Measurements from ENCODE around the gene AHCYL2. TPM values are rescaled to one million over a fixed set of nuclear protein-coding genes. Genes with fewer than 3 reads are reported as not detected.

The AHCYL2 gene
- total and polyA plus RNA-seq, 2 of the 8 experiments (the other 6 are each of a cell fraction or from before 2014, with no cell fraction given): 20.7 to 25.4 TPM

DNA sequence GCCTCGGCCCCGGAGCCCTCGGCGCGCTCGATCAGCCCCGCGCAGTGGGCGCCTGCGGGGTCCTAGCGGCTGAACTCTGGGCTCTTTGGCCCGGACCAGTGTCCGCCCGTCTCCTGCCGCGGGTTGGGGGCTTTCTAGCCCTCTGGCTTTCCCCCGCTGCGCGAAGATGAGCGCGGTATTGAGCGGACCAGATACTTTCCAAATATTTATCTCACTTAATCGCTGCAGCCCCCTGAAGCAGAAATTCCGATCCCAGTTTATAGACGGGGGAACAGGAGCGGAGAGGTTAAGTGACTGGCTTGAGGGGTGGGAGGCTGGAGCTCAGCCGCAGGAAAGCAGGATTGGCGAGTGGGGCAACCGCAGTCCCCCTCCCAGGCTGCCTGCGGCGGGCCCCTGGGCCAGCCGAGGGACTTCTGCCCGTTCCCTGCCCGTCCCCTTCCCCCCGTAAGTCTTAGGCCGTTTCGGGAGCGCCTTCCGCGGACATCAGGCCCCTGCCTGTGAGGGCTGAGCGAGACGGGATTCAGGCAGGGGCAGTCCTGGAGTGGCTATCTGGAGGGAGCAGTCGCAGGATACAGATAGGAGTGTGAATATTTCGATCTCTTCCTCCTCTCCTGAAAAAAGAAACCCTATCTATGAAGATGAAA, 210.0 kb downstream of the AHCYL2 start (continued):
- TF ChIP-seq, protein P1, sequence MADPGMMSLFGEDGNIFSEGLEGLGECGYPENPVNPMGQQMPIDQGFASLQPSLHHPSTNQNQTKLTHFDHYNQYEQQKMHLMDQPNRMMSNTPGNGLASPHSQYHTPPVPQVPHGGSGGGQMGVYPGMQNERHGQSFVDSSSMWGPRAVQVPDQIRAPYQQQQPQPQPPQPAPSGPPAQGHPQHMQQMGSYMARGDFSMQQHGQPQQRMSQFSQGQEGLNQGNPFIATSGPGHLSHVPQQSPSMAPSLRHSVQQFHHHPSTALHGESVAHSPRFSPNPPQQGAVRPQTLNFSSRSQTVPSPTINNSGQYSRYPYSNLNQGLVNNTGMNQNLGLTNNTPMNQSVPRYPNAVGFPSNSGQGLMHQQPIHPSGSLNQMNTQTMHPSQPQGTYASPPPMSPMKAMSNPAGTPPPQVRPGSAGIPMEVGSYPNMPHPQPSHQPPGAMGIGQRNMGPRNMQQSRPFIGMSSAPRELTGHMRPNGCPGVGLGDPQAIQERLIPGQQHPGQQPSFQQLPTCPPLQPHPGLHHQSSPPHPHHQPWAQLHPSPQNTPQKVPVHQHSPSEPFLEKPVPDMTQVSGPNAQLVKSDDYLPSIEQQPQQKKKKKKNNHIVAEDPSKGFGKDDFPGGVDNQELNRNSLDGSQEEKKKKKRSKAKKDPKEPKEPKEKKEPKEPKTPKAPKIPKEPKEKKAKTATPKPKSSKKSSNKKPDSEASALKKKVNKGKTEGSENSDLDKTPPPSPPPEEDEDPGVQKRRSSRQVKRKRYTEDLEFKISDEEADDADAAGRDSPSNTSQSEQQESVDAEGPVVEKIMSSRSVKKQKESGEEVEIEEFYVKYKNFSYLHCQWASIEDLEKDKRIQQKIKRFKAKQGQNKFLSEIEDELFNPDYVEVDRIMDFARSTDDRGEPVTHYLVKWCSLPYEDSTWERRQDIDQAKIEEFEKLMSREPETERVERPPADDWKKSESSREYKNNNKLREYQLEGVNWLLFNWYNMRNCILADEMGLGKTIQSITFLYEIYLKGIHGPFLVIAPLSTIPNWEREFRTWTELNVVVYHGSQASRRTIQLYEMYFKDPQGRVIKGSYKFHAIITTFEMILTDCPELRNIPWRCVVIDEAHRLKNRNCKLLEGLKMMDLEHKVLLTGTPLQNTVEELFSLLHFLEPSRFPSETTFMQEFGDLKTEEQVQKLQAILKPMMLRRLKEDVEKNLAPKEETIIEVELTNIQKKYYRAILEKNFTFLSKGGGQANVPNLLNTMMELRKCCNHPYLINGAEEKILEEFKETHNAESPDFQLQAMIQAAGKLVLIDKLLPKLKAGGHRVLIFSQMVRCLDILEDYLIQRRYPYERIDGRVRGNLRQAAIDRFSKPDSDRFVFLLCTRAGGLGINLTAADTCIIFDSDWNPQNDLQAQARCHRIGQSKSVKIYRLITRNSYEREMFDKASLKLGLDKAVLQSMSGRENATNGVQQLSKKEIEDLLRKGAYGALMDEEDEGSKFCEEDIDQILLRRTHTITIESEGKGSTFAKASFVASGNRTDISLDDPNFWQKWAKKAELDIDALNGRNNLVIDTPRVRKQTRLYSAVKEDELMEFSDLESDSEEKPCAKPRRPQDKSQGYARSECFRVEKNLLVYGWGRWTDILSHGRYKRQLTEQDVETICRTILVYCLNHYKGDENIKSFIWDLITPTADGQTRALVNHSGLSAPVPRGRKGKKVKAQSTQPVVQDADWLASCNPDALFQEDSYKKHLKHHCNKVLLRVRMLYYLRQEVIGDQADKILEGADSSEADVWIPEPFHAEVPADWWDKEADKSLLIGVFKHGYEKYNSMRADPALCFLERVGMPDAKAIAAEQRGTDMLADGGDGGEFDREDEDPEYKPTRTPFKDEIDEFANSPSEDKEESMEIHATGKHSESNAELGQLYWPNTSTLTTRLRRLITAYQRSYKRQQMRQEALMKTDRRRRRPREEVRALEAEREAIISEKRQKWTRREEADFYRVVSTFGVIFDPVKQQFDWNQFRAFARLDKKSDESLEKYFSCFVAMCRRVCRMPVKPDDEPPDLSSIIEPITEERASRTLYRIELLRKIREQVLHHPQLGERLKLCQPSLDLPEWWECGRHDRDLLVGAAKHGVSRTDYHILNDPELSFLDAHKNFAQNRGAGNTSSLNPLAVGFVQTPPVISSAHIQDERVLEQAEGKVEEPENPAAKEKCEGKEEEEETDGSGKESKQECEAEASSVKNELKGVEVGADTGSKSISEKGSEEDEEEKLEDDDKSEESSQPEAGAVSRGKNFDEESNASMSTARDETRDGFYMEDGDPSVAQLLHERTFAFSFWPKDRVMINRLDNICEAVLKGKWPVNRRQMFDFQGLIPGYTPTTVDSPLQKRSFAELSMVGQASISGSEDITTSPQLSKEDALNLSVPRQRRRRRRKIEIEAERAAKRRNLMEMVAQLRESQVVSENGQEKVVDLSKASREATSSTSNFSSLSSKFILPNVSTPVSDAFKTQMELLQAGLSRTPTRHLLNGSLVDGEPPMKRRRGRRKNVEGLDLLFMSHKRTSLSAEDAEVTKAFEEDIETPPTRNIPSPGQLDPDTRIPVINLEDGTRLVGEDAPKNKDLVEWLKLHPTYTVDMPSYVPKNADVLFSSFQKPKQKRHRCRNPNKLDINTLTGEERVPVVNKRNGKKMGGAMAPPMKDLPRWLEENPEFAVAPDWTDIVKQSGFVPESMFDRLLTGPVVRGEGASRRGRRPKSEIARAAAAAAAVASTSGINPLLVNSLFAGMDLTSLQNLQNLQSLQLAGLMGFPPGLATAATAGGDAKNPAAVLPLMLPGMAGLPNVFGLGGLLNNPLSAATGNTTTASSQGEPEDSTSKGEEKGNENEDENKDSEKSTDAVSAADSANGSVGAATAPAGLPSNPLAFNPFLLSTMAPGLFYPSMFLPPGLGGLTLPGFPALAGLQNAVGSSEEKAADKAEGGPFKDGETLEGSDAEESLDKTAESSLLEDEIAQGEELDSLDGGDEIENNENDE (IDR thresholded peaks at IDR 0.05; ENCODE audit: insufficient replicate concordance, low read length): no peak
- TF ChIP-seq NRF1 (IDR thresholded peaks at IDR 0.05; ENCODE audit: low read depth, low read length): no peak
- 0 out of 2 replicates have a peak, but pooled peaks have one; percentile 6 for TF ChIP-seq POLR2AphosphoS5 (IDR thresholded peaks at IDR 0.05; ENCODE audit: low read depth, low read length)
- peak in 1 of 2 experiments; percentile 53; a peak in 2 of 4 replicates for TF ChIP-seq HDAC2 (IDR thresholded peaks at IDR 0.05; ENCODE audit: borderline replicate concordance in 1 of 2, low read depth in 2 of 2, low read length in 2 of 2)
- TF ChIP-seq TBP (IDR thresholded peaks at IDR 0.05; ENCODE audit: low read depth, low read length): no peak
- no peak for TF ChIP-seq BCL11A (IDR thresholded peaks at IDR 0.05; ENCODE audit: low read depth in 2 of 2, low read length in 2 of 2)
- TF ChIP-seq RBBP5 (IDR thresholded peaks at IDR 0.05; ENCODE audit: borderline replicate concordance, low read depth, low read length): 0 out of 2 replicates have a peak, but pooled peaks have one; percentile 30
- TF ChIP-seq RNF2 (IDR thresholded peaks at IDR 0.05; ENCODE audit: borderline replicate concordance, low read depth, low read length, missing control alignments, poor library complexity, severe bottlenecking): no peak
- TF ChIP-seq POLR2A (IDR thresholded peaks at IDR 0.05; ENCODE audit: control extremely low read depth in 1 of 2, low read depth in 2 of 2, low read length in 2 of 2): 0 out of 3 replicates have a peak, but pooled peaks of 1 of the 2 experiments have one; percentile 8
- no peak for TF ChIP-seq EGR1 (IDR thresholded peaks at IDR 0.05; ENCODE audit: borderline replicate concordance, low read depth, low read length)
